HG03342 (cell line): ENCODE measurements around the gene CDK2AP2.
A peak's percentile ranks its signal among the peaks of the same experiment; 100 is the strongest.
"Not testable (repeated sequence)": the region's sequence is repeated elsewhere in the genome, so short reads cannot be mapped to it uniquely, and the experiment has no call there.

Experiments used
- ATAC-seq: cut with Tn5 transposase; IDR thresholded peaks from one replicate; pipeline ENCODE4 v1.9.1; 2021; ENCODE audit warnings: mild to moderate bottlenecking, moderate library complexity; ENCODE audit not compliant: unreplicated experiment

CDK2AP2 gene

GRCh38 chr11:67524480-67524808, 16.5 kb upstream of the CDK2AP2 start:
- no peak for ATAC-seq

GRCh38 chr11:67523556-67524479, 15.9 kb upstream of the CDK2AP2 start:
- no peak for ATAC-seq

GRCh38 chr11:67522844-67523555, 15.0 kb upstream of the CDK2AP2 start, which contains the start of gene CABP2:
CABP2 (minus strand) TSS chr11:67523446; CDS start chr11:67523326, 120 bp downstream.
- ATAC-seq: no peak

DNA sequence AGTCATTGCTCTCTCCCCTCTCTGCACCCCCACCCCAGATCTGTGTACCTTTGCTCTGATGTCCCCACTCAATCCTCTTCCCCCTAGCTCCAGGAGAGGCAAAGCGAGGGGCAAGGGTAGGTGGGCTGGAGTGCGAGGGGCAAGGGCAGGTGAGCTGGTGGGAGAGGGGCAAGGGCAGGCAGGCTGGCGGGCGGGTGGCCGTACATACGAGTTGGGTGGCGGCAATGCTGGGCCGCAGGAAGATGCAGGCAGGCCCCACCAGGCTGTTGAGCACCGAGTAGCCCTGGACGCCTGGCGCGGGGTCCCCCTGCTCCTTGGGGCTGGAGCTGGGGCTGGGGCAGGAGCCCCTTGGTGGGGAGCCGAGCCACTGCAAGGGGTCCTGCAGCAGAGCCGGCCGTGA, 14.4 kb upstream of the CDK2AP2 start:
- ATAC-seq: no peak

GRCh38 chr11:67521924-67522323, 14.0 kb upstream of the CDK2AP2 start:
- ATAC-seq: no peak

DNA sequence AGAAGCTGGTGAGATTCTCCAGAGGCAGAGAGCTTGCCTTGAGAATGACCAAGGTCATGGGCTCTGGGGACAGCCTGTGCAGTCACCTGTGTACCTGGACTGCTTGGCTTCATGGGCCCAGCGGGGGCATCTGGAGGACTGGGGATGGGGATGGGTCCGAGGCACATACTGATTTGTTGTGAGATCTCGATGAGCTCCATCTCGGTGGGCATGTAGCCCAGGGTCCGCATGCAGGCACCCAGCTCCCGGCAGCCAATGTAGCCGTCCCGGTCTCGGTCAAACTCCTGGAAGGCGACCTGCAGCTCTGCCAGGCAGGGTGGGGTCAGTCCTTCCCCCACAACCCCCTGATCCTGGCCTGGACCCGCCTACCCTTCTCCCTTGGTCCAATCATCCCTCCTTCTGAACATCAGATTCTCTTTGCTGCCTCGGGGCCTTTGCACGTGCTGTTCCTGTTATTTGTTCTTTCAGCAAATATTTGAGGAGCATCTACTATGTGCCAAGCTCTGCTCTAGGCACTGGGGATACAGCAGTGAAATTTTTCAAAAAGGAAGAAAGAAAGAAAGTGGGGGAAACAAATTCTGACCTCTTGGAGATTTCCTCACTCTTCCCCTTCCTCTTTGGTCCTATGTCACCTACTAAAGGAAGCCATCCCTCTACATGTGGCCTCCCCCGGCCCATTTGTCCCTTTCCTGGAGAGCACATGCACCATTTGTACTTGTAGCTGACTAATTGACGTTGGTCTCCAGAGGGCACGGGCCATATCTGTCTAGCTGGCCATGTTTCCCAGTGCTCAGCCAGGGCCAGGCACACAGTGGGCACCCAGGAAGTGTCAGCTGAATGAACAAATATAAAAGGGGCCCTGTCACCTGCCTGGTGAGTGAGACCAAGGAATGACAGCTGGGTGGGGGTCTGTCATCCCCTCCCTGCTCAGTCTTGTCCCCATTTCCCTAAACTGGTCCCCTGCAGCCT, 13.2 kb upstream of the CDK2AP2 start:
- ATAC-seq: no peak

DNA sequence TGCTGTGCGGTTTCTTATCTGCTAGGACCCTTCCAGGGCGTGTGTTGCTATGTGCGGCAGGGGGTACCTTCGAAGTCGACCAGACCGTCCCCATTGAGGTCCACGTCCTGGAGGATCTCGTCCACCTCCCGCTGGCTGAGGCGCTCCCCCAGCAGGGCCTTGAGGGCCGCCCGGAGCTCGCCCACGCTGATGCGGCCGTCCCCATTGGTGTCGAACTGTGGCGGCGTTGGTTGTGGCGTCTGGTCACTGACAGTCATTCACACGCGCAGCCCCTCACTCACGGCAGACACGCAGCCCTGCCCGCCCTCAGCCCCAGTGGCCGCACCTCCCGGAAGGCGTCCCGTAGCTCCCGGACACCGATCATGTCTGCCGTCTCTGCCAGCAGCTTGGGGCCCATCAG, 11.8 kb upstream of the CDK2AP2 start:
- ATAC-seq: no peak

GRCh38 chr11:67517784-67518552, 10.0 kb upstream of the CDK2AP2 start:
- no peak for ATAC-seq

GRCh38 chr11:67516806-67517205, 8.8 kb upstream of the CDK2AP2 start:
- ATAC-seq: no peak

DNA sequence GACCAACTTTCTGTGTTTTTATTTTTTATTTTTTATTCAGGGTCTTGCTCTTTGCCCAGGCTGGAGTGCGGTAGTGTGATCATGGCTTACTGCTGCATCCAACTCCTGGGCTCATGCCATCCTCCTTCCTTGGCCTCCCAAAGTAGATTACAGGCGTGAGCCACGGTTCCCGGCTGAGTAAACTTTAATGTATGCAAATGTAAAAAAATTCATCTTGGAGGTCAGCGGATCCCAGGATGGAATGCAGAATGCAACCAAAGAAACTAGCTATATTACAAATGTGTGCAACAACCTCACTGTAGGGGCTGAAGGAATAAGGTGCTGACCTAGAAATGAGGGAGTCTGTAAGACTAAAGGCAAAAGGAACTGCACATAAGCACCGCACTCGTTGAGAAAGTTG, 6.2 kb upstream of the CDK2AP2 start:
- ATAC-seq: no peak

DNA sequence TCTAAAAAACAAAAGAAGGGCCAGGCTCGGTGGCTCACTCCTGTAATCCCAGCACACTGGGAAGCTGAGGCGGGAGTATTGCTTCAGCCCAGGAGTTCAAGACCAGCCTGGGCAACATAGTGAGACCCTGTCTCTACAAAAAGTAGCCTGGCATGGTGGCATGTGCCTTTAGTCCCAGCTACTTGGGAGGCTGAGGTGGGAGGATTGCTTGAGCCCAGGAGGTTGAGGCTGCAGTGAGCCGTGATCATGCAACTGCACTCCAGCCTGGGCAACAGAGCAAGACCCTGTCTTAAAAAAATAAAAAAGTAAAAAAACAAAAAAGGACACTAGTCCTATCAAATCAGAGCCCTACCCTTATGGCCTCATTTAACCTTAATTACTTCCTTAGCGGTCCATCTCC, 3.6 kb upstream of the CDK2AP2 start:
- ATAC-seq: not testable (repeated sequence)

DNA sequence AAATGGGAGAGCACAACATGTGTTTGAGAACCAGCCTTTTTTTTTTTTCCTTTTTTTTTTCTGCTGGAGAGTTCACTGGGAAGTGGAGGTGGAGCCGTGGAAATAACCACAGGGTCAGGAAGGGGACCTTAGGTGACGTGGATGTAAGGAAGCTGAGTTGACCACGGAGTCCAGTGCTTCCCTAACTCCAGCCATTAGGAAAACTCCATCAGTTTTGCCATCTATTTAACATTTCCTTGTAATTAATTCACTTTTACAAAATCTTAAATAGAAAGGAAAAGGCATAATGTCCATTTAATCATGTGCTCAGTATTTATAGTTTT, 2.0 kb upstream of the CDK2AP2 start:
- ATAC-seq: no peak

- peak; percentile 43 for ATAC-seq
These were observed 642 bp upstream of the CDK2AP2 start for GRCh38 chr11:67508486-67509121.

- no peak for ATAC-seq
These were observed 609 bp downstream of the CDK2AP2 start for GRCh38 chr11:67507242-67507863.

- no peak for ATAC-seq
These were observed 1.4 kb downstream of the CDK2AP2 start for GRCh38 chr11:67506426-67507051.

- peak; percentile 31 for ATAC-seq
These were observed 2.2 kb downstream of the CDK2AP2 start for GRCh38 chr11:67505605-67506396.

DNA sequence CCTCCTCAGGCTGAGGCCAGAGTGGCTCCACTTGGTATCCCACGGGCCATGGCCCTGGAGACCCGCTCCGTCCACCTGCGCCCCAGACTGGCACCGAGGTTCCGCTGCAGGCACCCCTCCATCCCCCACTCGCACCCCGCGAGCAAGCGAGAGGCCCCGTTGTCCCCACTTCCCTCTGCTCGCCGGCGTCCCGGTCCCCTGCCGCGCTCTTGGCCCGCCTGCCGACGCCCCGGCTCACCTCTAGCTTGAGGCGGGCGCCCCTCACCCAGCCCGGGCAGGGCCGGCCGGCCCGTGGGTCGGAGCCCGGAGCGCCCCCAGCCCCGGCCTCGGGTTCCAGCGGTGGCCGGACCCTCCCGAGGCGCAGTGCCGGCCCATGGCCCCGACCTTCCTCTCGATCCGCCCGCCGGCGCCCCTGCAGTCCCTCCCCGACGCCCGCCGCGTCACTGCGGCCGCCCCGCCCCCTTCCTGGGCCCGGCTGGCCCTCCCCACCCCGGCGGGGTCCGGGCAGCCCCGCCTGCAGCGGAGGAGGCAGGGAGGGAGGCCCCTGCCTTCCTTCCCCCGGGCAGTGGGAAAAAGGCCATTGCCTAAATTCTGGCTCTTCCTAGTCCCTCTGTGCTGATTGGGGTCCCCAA, 2.9 kb downstream of the CDK2AP2 start, which contains the start of gene PITPNM1:
PITPNM1 (minus strand) TSS at position 414 of the 632 bp plus-strand sequence. CDS start 1,183 bp downstream, outside the sequence.
- ATAC-seq: no peak
